ENCODE data around the gene ARPC4. TPM values are rescaled to one million over a fixed set of nuclear protein-coding genes. Genes with fewer than 3 reads are reported as not detected.

Gene ARPC4
- total and polyA plus RNA-seq, 10 of the 15 experiments (the other 5 are each of a cell fraction or from before 2014, with no cell fraction given): 42.0 to 354 (median 268) TPM

DNA sequence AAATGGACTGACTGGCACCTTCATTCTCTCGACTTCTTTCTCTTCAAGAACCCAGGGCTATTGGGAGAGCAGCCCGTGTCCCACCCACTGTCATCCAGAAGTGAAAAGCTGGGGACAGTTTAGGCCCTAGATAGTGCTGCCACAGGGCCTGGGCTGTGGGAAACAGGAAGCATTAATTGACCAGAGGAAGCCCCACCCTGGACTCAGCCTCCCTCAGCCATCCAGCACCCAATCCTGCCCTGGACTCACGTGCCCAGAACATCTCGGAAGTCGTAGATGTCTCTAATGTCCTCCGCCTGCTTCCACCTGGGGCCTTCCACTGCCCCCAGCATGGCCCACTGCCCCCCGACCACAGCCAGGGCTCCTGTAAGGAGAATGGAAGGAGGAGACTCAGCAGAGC lies 25.5 kb upstream of the ARPC4 start:
- ChIA-PET SMC1A (ENCODE audit: uncharacterized antibody, unreplicated experiment) (interaction anchor here (0.8 kb wide), 1 partner anchor 14 kb away, joined by 3 read pairs; no protein-coding TSS in a partner anchor), CTCF (no interaction called here), RAD21 (ENCODE audit: unreplicated experiment) (no interaction called here), POLR2A (no interaction called here)
- TF ChIP-seq RAD21 (IDR thresholded peaks at IDR 0.05; ENCODE audit: insufficient read depth, low read depth, low read length) (no peak), POLR2AphosphoS2 (IDR thresholded peaks at IDR 0.05; ENCODE audit: low read depth, low read length) (no peak)
- intact Hi-C loops (cut with micrococcal nuclease; ENCODE audit: unreplicated experiment): no loop called here
- no peak for FAIRE-seq
- Histone ChIP-seq H3K27me3 (replicated peaks in 1 of 2; ENCODE audit: control insufficient read depth in 2 of 2, insufficient read depth in 2 of 2, low read length in 1 of 2) (peaks cover 0 to 2% of the 10 kb centered on the region in 2 experiments; a peak in 3 of 4 replicates), H2AFZ (ENCODE audit: control insufficient read depth, low read depth, low read length) (no peak overlapping the region), H3K36me3 (ENCODE audit: control insufficient read depth in 2 of 2, insufficient read depth in 2 of 2, low read length in 1 of 2) (no peaks in the 10 kb centered on the region), H3K27ac (ENCODE audit: control insufficient read depth, insufficient read depth) (no peak overlapping the region), H3K4me3 (no peak overlapping the region), H3K79me2 (ENCODE audit: control insufficient read depth, insufficient read depth, low read length) (no peaks in the 10 kb centered on the region), H4K20me1 (ENCODE audit: control insufficient read depth, insufficient read depth) (no peaks in the 10 kb centered on the region), H3K4me1 (ENCODE audit: control insufficient read depth, insufficient read depth, low read length) (no peaks in the 10 kb centered on the region; the same call in 1 of the 2 replicates), H3K4me2 (ENCODE audit: control insufficient read depth, insufficient read depth) (no peak overlapping the region), H3K9ac (ENCODE audit: control insufficient read depth, insufficient read depth, low read length) (no peak overlapping the region), H3K9me3 (replicated peaks; ENCODE audit: control insufficient read depth, insufficient read depth, low read length) (no peaks in the 10 kb centered on the region)
- no TSS peak for BruUV-seq (replicated peaks)
- DNase-seq (ENCODE audit: low read depth, low spot score): no peak
- no peak for ATAC-seq
- 80% methylated on average over 7 of the region's 7 CpGs for WGBS (ENCODE audit: insufficient coverage, insufficient replicate concordance, low lambda C conversion rate, missing lambda C conversion rate)
- in situ Hi-C loops (cut with MboI): no loop called here

DNA sequence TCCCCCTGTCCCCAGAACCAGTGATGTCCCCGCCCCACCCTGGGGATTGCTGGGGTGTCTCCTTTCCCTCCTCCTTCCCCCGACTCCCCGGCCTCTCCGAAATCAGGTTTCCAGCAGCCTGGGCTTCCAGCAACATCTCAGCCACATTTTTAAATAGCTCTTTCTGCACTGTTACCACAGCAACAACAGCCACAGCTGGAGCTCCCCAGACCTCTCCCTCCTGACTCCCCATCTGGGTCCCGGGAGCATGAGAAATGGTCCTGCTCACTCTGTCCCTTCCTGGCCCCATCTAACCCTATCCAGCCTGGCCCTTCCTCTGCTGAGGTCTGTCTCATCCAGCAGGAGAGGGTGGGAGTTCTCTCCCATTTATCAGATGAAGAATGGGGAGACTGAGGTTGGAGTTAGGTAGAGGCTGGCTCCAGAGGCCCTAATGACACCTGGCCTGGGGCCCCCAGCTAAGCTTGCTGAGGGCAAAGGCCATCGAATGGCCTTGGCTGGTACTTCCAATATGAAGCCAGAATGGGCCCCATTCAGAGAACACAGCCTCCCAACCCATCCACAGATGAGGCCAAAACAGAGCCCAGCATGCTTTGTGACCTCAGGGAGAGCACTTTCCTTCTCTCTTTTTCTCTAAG lies 24.6 kb upstream of the ARPC4 start:
- DNase-seq (ENCODE audit: low read depth, low spot score) (no peak), ATAC-seq (no peak), FAIRE-seq (no peak)
- Histone ChIP-seq H3K4me3 (no peak overlapping the region), H3K27ac (ENCODE audit: control insufficient read depth, insufficient read depth) (no peak overlapping the region), H3K4me1 (ENCODE audit: control insufficient read depth, insufficient read depth, low read length) (no peaks in the 10 kb centered on the region; the same call in 1 of the 2 replicates), H3K27me3 (replicated peaks in 1 of 2; ENCODE audit: control insufficient read depth in 2 of 2, insufficient read depth in 2 of 2, low read length in 1 of 2) (peaks cover 0 to 2% of the 10 kb centered on the region in 2 experiments; a peak in 3 of 4 replicates), H3K9me3 (replicated peaks; ENCODE audit: control insufficient read depth, insufficient read depth, low read length) (no peaks in the 10 kb centered on the region), H3K9ac (ENCODE audit: control insufficient read depth, insufficient read depth, low read length) (no peak overlapping the region), H4K20me1 (ENCODE audit: control insufficient read depth, insufficient read depth) (no peaks in the 10 kb centered on the region), H2AFZ (ENCODE audit: control insufficient read depth, low read depth, low read length) (no peak overlapping the region), H3K4me2 (ENCODE audit: control insufficient read depth, insufficient read depth) (no peak overlapping the region), H3K36me3 (ENCODE audit: control insufficient read depth in 2 of 2, insufficient read depth in 2 of 2, low read length in 1 of 2) (no peaks in the 10 kb centered on the region), H3K79me2 (ENCODE audit: control insufficient read depth, insufficient read depth, low read length) (no peaks in the 10 kb centered on the region)
- RAD21 ChIA-PET (ENCODE audit: unreplicated experiment): no interaction called here
- SMC1A ChIA-PET (ENCODE audit: uncharacterized antibody, unreplicated experiment): interaction anchor here (1.0 kb wide), 1 partner anchor 15 kb away, joined by 3 read pairs; no protein-coding TSS in a partner anchor
- in situ Hi-C loops (cut with MboI) (no loop called here), intact Hi-C loops (cut with micrococcal nuclease; ENCODE audit: unreplicated experiment) (no loop called here)
- WGBS (ENCODE audit: insufficient coverage, insufficient replicate concordance, low lambda C conversion rate, missing lambda C conversion rate): 66% methylated on average over 3 of the region's 6 CpGs
- no TSS peak for BruUV-seq (replicated peaks)
- POLR2A ChIA-PET: interaction anchor here (0.9 kb wide), 1 partner anchor 14 kb away, joined by 3 read pairs; no protein-coding TSS in a partner anchor
- CTCF ChIA-PET: interaction anchor here (0.6 kb wide), 1 partner anchor 823 kb away, joined by 4 read pairs; no protein-coding TSS in a partner anchor
- TF ChIP-seq TCF7 (IDR thresholded peaks at IDR 0.05; ENCODE audit: borderline replicate concordance): no peak
- TF ChIP-seq IRF4 (IDR thresholded peaks at IDR 0.05; ENCODE audit: low read depth, low read length): no peak
- no peak for TF ChIP-seq FOXK2 (IDR thresholded peaks at IDR 0.05)
- no peak for TF ChIP-seq CBFB (IDR thresholded peaks at IDR 0.05; ENCODE audit: low read depth)
- TF ChIP-seq STAT3 (IDR thresholded peaks at IDR 0.05; ENCODE audit: low read depth, low read length): no peak
- TF ChIP-seq, protein P1, sequence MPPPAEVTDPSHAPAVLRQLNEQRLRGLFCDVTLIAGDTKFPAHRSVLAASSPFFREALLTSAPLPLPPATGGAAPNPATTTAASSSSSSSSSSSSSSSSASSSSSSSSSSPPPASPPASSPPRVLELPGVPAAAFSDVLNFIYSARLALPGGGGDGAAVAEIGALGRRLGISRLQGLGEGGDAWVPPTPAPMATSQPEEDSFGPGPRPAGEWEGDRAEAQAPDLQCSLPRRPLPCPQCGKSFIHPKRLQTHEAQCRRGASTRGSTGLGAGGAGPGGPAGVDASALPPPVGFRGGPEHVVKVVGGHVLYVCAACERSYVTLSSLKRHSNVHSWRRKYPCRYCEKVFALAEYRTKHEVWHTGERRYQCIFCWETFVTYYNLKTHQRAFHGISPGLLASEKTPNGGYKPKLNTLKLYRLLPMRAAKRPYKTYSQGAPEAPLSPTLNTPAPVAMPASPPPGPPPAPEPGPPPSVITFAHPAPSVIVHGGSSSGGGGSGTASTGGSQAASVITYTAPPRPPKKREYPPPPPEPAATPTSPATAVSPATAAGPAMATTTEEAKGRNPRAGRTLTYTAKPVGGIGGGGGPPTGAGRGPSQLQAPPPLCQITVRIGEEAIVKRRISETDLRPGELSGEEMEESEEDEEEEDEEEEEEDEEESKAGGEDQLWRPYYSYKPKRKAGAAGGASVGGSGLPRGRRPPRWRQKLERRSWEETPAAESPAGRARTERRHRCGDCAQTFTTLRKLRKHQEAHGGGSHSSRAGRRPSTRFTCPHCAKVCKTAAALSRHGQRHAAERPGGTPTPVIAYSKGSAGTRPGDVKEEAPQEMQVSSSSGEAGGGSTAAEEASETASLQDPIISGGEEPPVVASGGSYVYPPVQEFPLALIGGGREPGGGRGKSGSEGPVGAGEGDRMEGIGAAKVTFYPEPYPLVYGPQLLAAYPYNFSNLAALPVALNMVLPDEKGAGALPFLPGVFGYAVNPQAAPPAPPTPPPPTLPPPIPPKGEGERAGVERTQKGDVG (CRISPR knock-in tag; IDR thresholded peaks at IDR 0.05): no peak
- TF ChIP-seq, protein P2, sequence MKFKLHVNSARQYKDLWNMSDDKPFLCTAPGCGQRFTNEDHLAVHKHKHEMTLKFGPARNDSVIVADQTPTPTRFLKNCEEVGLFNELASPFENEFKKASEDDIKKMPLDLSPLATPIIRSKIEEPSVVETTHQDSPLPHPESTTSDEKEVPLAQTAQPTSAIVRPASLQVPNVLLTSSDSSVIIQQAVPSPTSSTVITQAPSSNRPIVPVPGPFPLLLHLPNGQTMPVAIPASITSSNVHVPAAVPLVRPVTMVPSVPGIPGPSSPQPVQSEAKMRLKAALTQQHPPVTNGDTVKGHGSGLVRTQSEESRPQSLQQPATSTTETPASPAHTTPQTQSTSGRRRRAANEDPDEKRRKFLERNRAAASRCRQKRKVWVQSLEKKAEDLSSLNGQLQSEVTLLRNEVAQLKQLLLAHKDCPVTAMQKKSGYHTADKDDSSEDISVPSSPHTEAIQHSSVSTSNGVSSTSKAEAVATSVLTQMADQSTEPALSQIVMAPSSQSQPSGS (IDR thresholded peaks at IDR 0.05; ENCODE audit: low read length): no peak
- no peak for TF ChIP-seq SUZ12 (IDR thresholded peaks at IDR 0.05; ENCODE audit: unreplicated experiment)
- TF ChIP-seq WRNIP1 (IDR thresholded peaks at IDR 0.05; ENCODE audit: borderline replicate concordance, low read depth, low read length): no peak
- TF ChIP-seq ZNF207 (IDR thresholded peaks at IDR 0.05; ENCODE audit: borderline replicate concordance): no peak
